ENCODE data around the gene MSI2.
A peak's percentile ranks its signal among the peaks of the same experiment; 100 is the strongest.

Gene MSI2

GRCh38 chr17:57515662-57516211, 259.4 kb downstream of the MSI2 start:
- no peak for DNase-seq

GRCh38 chr17:57516290-57517230, 260.2 kb downstream of the MSI2 start:
- no peak for DNase-seq

DNA sequence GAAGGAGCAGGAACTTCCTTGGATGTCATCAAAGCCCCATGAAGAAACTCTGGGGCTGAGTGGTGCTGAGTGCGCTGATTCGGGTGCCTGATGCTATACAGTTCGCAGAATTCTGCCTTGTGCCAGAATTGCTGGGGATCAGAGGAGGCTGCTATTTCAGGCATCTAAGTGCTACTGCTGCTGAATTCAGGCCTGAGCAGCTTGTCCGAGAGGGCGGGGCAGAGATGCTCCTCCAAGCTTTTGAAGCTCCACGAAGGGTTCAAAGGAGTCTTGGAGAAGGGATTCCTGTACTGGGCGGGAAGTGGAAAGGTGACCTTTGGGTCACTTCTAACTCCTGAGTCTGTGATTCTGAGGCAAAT, 260.9 kb downstream of the MSI2 start:
- DNase-seq = no peak

- no peak for DNase-seq
Measured at GRCh38 chr17:57517632-57518456, 261.5 kb downstream of the MSI2 start.

DNA sequence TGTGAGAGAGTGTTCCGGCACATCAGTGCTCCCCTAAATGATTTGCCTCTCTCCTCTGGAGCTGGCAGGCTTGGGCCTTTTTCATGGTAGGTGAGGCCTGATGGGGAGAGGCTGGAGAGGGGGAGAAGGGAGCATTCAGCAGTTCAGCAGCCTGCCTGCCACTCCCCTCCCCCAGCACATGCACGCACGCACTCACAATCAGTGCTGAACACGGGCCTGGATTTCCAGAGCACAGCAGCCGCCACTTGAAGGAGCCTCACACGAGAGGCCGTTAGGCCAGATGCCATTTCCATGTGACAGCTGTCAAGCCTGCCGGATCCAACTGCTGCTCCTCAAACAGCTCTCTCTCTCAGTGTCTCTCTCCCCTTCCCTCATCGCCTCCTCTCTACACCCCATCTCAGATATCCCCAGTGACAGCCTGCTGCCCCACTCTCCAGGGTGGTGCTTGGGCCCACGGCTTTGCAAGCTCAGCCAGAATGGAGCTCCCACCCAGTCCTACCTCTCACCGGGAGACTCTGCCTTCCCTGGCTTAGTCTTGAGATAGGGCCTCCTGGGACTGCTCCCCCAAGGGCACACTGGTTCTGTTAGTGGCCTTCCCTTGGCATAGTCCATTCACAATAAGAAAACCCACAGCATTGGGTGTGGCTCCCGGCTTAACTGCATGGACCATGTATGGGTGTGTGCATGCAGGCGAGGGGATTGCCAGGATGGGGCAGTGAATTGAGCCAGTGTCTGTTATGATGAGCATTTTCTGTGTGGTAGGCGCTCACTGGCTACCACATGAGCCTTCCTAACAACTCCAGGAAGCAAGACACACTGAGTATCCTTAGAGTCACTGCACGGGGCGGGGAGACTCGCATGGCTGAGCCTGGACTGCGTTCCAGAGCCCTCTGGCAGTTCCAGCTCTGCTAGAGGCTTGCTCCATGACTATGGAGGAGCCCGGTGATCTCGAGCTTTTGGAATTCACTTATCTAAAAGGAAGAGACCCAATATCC, 262.6 kb downstream of the MSI2 start:
- DNase-seq = no peak

DNA sequence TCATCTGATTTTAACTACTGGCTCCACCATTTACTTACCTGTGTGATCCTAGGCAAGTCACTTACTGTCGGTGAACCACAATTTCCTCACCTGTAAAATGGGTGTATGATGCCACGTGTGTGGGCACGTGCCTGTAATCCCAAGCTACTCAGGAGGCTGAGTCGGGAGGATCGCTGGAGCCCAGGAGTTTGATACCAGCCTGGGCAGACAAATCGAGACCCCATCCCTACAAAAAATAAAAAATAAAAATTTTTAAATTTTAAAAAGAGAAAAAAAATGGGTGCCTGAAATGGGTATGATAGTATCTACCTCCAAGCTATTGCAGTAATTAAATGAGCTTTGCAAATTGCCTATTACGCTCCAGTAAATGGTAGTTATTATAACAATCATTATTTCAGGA, 263.5 kb downstream of the MSI2 start:
- DNase-seq = no peak

DNA sequence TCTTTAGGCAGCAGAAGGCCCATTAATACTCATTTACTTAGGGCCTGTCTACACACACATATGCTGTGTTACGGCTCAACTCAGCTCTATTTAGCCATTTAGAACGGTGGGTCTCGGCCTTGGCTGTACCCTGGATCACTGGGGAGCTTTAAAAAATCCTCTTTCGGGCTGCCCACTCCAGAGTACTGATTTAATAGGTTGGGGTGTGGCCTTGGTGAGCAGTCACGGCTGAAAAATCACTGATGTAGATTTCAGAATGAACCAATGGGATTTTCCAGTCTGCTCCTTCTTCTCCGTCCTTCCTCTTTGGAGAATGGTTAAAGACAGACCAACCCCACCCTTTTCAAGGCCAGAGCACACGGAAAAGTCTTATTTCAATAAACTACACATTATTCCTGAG, 265.3 kb downstream of the MSI2 start:
- DNase-seq = no peak

- DNase-seq = no peak
Measured at GRCh38 chr17:57522042-57523005, 266.0 kb downstream of the MSI2 start.

DNA sequence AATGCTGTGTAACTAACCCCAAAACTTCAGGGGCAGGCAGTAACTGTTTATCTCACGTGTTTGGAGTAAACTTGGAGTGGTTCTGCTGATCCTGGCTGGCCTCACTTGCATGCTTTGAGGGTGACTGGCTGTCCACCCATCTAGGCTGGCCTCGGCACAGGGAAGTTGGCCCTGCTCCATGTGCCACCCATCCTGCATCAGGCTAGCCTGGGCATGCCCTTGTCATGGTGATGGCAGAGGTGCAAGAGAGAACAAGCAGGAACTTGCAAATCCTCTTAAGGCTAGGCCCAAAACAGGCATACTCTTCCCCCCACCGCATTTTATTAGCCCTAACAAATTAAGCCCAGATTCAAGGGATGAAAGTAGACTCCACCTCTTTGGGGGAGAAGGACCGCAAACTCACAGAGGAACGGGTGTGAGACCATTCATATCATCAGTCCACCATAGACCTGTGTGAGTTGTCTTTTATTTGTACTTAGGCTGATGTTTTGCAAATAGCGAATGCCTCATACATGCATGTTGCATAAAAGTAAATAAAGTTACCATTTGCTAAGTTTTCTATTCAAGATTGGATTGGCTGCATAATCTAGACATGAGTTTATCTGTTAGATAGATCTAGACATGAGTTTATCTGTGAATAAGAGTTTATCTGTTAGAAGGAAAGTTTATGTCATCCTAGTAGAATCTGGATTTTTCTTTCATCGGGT, 267.8 kb downstream of the MSI2 start:
- peak; percentile 56 for DNase-seq

GRCh38 chr17:57524839-57525568, 268.7 kb downstream of the MSI2 start:
- DNase-seq = peak; percentile 25

GRCh38 chr17:57527221-57528057, 271.1 kb downstream of the MSI2 start:
- DNase-seq = peak; percentile 25

GRCh38 chr17:57528058-57528451, 271.7 kb downstream of the MSI2 start:
- DNase-seq = peak; percentile 85

DNA sequence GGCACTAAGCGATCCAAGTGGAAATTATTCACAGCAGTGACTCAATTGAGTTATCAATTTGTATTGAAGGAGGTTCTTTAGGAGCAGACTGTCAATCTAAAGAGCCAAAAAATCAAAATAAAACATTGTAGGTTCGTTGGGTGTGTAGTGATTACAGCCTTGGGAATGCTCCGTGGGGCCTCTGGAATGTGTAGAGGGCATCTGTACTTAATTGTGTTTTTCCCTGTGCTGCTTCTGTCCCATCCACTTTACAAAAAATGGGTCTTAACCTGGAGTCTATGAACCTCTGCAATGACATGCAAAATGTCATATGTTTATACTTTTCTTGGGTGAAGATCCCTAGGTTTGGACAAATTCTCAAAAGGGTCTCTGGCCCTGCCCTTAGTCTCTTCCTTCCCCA, 273.7 kb downstream of the MSI2 start:
- no peak for DNase-seq

GRCh38 chr17:57530508-57530907, 274.2 kb downstream of the MSI2 start:
- DNase-seq = peak; percentile 39

GRCh38 chr17:57531078-57531477, 274.8 kb downstream of the MSI2 start:
- no peak for DNase-seq

DNA sequence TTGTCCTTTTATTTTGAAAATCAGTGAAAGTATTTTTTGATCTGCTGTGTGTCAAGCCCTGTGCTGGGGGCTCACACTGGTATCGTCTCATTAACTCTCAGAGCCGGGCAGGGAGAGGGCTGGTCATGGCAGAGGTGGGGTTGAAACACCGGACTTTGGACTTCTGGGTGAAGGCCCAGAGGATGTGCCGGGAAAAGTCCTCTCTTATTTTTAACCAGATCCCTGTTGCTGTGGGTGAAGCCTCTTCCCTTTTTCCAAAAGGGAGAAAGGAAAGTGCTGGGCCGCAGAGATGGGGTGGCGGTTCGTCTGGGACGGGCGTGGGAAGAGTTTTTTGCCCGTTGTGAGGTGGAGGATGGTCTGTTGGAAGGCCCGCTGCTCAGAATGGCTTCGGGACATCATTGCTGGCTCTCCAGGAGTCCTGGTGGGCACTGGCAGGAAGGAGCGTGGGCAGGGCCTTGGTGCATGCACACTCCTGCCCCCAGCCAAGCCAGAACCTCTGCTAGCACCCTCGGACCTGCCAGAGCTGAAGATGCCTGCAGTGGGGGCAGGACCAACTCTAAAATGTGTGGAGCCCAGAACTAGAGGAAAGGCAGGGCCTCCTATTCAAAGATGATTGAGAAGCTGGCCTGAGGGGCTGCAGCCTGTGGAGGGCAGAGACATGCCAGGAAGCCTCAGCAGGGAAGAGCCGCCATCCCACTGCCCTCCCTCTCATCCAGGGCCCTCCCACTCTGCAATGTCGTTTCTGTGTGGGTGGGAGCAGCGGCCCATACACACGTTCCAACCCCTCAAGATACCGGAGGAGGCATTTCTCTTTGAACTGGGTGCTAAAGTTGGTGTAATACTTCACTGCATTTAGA, 275.6 kb downstream of the MSI2 start:
- DNase-seq = no peak

GRCh38 chr17:57532556-57532955, 276.2 kb downstream of the MSI2 start:
- DNase-seq = no peak

DNA sequence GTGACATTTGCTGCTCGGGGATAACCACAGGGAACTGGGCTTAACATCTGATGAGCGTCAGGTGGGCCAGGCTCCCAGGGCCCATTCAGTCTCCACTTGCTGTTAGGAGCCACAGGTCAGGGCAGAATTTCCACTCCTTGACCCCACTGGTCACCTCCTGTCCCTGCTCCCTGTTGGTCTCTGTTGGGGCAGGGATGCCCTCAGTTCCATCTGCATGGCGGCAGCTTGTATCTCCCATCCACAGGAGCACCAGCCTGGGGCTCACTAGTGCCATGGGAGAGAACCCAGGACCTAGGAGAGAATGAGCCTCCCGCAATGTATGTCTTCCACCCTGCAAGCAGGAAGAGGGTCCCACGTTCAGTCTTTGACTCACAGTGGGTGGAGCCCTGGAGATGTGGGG, 276.6 kb downstream of the MSI2 start:
- no peak for DNase-seq

Measured in NCI-H146 (cell line).